ENCODE results near the gene ELP2.

Gene ELP2

DNA sequence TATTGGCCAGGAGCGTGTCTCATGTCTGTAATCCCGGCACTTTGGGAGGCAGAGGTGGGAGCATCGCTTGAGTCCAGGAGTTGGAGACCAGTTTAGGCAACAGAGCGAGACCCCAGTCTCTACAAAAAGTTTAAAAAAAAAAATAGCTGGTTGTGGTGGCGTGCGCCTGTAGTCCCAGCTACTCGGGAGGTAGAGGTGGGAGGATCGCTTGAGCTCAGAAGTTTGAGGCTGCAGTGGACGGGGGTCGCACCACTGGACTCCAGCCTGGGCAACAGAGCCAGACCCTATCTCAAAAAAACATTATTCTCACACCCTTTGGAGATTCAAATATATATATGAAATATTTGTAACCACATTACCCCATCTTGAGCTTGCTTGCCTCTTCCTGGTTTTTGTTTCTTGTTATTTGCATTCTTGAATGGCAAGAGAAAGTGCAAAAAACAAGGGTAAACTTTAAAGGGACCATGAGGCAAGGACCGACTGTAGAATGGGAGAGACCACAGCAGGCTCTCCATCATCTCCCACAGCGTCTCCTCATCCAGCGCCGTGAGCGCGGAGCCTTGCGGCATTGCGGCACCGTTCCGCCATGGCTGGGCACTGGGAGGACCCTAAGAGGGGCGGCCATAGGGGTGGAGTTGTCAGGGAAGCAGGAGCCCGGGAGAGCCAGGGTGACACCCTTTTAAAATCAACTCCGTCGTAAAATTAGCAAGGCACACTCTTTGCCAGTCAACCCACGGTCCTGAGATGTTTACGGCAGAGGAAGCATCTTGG lies 1.4 kb downstream of the ELP2 start:
- Mint-ChIP-seq H3K4me1 (peaks cover 55% of the 10 kb centered on the region), H3K27me3 (ENCODE audit: low read depth, poor library complexity) (peaks cover 6% of the 10 kb centered on the region), H3K9me3 (no peaks in the 10 kb centered on the region), H3K4me3 (peak overlapping the region; percentile 96), H3K27ac (no peak overlapping the region), H3K36me3 (ENCODE audit: low read depth) (peaks cover 34% of the 10 kb centered on the region)
- TF ChIP-seq, protein P1, sequence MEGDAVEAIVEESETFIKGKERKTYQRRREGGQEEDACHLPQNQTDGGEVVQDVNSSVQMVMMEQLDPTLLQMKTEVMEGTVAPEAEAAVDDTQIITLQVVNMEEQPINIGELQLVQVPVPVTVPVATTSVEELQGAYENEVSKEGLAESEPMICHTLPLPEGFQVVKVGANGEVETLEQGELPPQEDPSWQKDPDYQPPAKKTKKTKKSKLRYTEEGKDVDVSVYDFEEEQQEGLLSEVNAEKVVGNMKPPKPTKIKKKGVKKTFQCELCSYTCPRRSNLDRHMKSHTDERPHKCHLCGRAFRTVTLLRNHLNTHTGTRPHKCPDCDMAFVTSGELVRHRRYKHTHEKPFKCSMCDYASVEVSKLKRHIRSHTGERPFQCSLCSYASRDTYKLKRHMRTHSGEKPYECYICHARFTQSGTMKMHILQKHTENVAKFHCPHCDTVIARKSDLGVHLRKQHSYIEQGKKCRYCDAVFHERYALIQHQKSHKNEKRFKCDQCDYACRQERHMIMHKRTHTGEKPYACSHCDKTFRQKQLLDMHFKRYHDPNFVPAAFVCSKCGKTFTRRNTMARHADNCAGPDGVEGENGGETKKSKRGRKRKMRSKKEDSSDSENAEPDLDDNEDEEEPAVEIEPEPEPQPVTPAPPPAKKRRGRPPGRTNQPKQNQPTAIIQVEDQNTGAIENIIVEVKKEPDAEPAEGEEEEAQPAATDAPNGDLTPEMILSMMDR (IDR thresholded peaks at IDR 0.05), result no peak
- no peak for DNase-seq

DNA sequence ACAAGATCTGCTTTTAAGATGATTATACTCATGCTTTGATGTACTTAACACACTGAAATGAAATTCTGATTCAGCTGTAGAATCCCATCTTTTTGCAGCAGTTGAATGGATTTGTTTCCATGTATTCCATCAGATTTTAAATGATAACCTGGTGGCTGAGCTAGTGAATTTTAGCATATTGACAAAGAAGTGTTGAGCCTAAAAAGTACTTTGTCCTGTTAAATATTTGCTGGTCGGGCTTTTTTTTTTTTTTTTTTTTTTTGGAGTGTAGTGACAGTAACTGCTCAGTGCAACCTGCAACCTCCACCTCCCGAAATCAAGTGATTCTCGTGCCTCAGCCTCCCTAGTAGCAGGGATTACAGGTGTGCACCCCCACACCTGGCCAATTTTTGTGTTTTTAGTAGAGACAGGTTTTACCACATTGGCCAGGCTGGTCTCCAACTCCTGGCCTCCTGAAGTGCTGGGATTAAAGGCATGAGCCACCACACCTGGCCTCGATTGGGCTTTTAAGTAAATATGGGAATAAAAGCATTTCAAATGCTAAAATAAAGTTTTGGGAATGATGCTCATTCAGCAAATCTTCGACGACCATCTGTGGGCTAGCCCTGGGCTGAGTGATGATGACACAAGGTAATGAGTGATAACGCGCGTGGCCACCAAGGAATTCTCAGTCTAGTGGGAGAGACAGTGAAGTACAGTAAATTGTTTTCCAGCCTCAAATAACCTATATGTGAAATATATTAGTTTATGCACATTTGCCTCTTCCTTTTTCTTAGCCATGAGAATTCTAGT lies 2.2 kb downstream of the ELP2 start:
- DNase-seq, result no peak
- H3K36me3 Mint-ChIP-seq (ENCODE audit: low read depth), result peaks cover 34% of the 10 kb centered on the region
- TF ChIP-seq, protein P1 (IDR thresholded peaks at IDR 0.05), result no peak
- H3K4me3 Mint-ChIP-seq, result peak overlapping the region; percentile 96
- peaks cover 47% of the 10 kb centered on the region for H3K4me1 Mint-ChIP-seq
- H3K9me3 Mint-ChIP-seq, result no peaks in the 10 kb centered on the region
- H3K27me3 Mint-ChIP-seq (ENCODE audit: low read depth, poor library complexity), result peaks cover 6% of the 10 kb centered on the region
- no peak overlapping the region for H3K27ac Mint-ChIP-seq

DNA sequence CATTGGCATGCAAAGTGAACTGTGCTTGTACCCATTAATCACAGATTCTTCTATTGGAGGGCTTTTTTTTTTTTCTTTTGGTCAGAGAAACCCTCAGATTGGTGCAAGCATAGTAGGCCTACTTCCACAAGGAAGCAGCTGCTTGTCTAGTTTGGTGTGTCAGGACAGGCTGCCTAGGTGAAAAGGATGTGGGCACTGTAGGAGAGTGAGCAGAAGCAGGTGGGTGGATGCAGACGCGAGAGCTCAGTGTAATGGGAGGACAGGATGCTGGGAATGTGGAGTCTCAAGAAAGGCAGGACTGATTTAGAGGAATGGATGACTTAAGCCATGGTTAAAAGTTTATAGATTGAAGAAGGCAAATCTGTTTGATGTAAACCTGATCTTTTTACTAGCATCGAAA lies 3.1 kb downstream of the ELP2 start:
- Mint-ChIP-seq H3K4me3 (no peak overlapping the region), H3K27me3 (ENCODE audit: low read depth, poor library complexity) (peaks cover 6% of the 10 kb centered on the region), H3K4me1 (peaks cover 38% of the 10 kb centered on the region)

DNA sequence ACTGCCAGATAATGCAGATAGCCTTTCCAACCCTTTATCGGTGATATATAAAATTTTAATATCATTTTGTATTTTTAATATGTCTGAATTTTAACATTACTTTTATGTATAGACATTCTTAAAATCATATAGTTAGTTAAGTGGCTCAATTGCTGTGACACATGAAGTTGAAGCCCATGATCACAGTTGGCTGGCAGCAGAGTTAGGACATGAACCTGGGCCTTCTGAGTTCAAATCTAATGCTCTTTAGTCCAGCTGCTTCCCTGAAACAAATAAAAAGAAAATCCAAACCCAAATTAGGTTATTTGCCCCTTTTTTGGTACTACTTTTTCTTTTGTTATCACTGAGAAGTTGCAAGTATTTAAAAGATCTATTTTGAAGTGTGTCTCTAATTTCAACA lies 5.6 kb downstream of the ELP2 start:
- DNase-seq, result no peak
- TF ChIP-seq, protein P1 (IDR thresholded peaks at IDR 0.05), result no peak
- Mint-ChIP-seq H3K27me3 (ENCODE audit: low read depth, poor library complexity) (peaks cover 3% of the 10 kb centered on the region), H3K27ac (no peak overlapping the region), H3K9me3 (no peaks in the 10 kb centered on the region), H3K36me3 (ENCODE audit: low read depth) (peaks cover 40% of the 10 kb centered on the region), H3K4me1 (peaks cover 38% of the 10 kb centered on the region), H3K4me3 (no peak overlapping the region)

More for the DNA sequence above, 3.1 kb downstream of the ELP2 start:
- H3K27ac Mint-ChIP-seq, result peak overlapping the region; percentile 20
- no peak for DNase-seq
- TF ChIP-seq, protein P1 (IDR thresholded peaks at IDR 0.05), result no peak
- H3K36me3 Mint-ChIP-seq (ENCODE audit: low read depth), result peaks cover 31% of the 10 kb centered on the region
- H3K9me3 Mint-ChIP-seq, result no peaks in the 10 kb centered on the region

DNA sequence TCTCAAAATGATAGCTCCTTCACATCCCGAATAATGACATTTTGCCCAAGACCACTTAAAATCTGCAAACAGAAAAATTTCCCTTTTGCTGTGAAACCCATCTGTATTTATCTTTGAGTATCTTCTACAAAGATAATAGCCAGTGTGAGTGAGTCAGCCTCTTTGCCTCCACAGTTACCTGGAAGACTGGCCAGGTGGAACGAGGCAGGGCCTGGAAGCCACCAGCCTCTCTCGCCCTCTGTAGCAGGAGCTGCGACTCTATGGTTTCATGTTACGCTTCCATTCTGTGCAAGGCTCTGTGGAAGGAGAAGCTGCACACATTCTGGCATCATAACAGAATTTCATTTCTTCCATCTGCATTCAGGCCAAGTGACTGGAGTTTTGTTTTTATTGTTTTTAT lies 9.5 kb downstream of the ELP2 start:
- TF ChIP-seq, protein P1 (IDR thresholded peaks at IDR 0.05), result no peak
- peak; percentile 17 for DNase-seq
- Mint-ChIP-seq H3K27me3 (ENCODE audit: low read depth, poor library complexity) (no peaks in the 10 kb centered on the region), H3K4me3 (no peak overlapping the region), H3K4me1 (peaks cover 10% of the 10 kb centered on the region), H3K27ac (no peak overlapping the region), H3K36me3 (ENCODE audit: low read depth) (peaks cover 54% of the 10 kb centered on the region), H3K9me3 (no peaks in the 10 kb centered on the region)
